GM12874 (cell line): ENCODE measurements around the gene ABCA13.

ENCODE experiments used
- CTCF ChIP-seq: IDR thresholded peaks from 2 replicates; pipeline ENCODE4 v1.5.1; 2011; ENCODE audit warnings: low read depth, mild to moderate bottlenecking, control low read depth, low read length, moderate library complexity; ENCODE audit not compliant: insufficient read depth

ABCA13 gene

GRCh38 chr7:48563334-48563733, 392.1 kb downstream of the ABCA13 start:
- no peak for TF ChIP-seq CTCF

- no peak for TF ChIP-seq CTCF
Measured at GRCh38 chr7:48575516-48575915, 404.3 kb downstream of the ABCA13 start.

- TF ChIP-seq CTCF = no peak
Measured at GRCh38 chr7:48587475-48587874, 416.2 kb downstream of the ABCA13 start.

GRCh38 chr7:48594349-48594748, 423.1 kb downstream of the ABCA13 start:
- no peak for TF ChIP-seq CTCF

GRCh38 chr7:48595756-48596155, 424.5 kb downstream of the ABCA13 start:
- no peak for TF ChIP-seq CTCF

- no peak for TF ChIP-seq CTCF
Measured at GRCh38 chr7:48610705-48611104, 439.4 kb downstream of the ABCA13 start.

- TF ChIP-seq CTCF = no peak
Measured at GRCh38 chr7:48611993-48612392, 440.7 kb downstream of the ABCA13 start.

- no peak for TF ChIP-seq CTCF
Measured at GRCh38 chr7:48617508-48617907, 446.2 kb downstream of the ABCA13 start.
